HG02759 (cell line): ENCODE results near the gene SLC6A14.

ENCODE experiments used
- ATAC-seq: cut with Tn5 transposase; IDR thresholded peaks from one replicate; pipeline ENCODE4 v1.9.1; 2021; ENCODE audit warnings: mild to moderate bottlenecking, moderate library complexity; ENCODE audit not compliant: unreplicated experiment

SLC6A14 gene, protein sequence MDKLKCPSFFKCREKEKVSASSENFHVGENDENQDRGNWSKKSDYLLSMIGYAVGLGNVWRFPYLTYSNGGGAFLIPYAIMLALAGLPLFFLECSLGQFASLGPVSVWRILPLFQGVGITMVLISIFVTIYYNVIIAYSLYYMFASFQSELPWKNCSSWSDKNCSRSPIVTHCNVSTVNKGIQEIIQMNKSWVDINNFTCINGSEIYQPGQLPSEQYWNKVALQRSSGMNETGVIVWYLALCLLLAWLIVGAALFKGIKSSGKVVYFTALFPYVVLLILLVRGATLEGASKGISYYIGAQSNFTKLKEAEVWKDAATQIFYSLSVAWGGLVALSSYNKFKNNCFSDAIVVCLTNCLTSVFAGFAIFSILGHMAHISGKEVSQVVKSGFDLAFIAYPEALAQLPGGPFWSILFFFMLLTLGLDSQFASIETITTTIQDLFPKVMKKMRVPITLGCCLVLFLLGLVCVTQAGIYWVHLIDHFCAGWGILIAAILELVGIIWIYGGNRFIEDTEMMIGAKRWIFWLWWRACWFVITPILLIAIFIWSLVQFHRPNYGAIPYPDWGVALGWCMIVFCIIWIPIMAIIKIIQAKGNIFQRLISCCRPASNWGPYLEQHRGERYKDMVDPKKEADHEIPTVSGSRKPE

DNA sequence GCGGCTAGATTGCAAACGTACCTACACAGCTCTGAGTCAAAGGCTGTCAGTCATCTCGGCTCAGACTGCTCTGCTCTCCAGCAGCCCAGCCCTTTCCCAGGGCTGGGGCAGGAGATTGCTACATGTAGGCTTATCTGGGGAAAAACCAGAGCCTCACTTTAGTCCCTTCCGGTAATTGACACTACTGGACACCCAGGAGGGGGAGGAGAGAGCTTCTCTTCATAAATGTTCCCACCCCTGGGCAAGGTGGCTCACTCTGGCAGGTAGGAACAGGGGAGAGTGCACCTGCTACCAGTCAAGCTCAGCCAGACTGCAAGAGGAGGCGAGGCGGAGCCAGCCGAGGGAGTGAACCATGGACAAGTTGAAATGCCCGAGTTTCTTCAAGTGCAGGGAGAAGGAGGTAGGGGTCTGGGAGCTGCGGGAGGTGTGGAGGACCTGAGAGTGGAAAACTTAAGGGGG, at the start of gene SLC6A14:
SLC6A14 (plus strand) TSS at position 249 of the 459 bp plus-strand sequence; CDS start at position 353, 104 bp downstream.
- no peak for ATAC-seq

DNA sequence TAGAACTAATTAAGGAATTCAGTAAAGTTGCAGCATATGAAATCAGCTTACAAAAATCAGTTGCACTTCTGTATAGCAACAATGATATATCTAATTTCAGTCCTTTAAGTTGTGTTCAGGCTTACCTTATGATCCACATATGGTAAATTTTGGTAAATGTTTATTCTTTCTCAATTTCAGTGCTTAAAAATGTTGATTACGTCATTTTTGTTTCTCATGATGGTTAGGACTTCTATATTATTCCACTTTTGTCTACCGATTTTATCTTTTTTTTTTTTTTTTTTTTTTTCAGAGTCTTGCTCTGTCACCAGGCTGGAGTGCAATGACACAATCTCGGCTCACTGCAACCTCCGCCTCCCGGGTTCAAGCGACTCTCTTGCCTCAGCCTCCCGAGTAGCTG, 40.7 kb upstream of the SLC6A14 start:
- no peak for ATAC-seq

DNA sequence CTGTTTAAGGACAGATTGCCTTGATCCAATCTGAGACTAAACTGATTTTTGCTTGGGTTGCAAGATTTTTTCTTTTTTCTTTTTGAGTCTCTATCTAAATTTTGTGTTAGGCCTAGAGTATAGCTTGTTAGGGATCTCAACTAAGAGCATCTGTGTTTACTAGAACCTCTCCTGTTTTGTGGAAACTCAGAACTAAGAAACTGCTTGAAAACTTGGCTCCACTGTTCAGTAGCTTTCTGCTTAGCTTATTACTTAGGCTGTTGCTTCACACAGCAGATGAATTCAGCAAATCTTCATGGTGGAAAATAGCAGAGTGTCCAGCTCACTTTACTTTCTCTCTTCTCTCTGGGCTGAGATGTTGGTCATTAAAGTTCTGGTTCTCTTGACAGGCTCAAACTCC, 36.7 kb upstream of the SLC6A14 start:
- ATAC-seq = no peak

DNA sequence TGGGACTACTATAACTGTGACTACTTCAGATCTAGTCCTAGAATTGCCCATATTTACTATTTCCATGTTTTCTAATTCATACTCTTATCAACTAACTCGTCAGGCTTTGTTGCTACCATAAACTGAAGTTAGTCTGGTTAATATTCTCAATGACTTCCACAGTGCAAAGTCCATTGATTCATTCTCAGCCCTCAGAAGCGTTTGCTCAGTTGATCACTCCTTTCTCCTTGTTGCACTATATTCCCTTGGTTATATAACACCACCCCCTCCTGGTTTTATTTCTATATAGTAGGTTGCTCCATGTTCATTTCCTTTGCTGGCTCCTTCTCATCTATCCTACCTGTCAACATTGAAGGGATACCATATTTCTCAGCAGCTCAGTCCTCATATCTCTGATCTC, 27.2 kb upstream of the SLC6A14 start:
- no peak for ATAC-seq

DNA sequence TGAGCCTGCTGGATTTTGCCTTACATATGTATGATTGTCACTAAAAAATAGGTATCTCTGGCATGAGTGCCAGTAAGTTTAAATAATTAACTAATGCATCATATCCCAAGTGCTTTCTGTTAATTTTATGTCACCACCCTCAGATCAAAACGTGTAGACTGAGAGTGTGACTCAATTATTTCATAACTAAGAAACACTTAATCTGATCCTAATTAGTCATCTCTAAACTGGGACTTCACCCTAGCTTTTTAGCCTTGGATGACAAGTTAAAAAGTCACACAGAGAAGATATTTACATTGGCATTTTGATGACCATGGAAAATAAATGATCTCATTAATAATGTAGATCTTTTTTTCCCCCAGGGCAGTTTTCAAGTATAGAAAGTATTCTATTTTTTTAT, 23.1 kb upstream of the SLC6A14 start:
- no peak for ATAC-seq

DNA sequence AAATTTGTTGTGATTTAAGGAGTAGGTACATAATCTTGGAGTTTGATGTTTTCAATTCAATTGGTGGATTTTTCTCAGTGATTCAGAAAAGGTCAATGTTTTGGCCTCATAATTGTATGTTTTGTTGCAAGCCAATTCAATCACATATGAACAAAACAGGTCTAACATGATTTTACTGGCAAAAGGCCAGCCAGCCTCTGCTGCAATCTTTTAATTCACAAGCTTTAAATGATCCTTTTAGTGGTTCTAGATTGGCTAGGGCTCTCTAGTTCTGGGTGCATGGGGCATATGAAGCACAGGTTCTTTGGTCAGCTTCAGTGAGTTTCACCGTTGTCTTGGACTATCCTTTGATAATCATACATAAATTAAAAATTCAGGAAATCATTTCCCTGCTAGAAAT, 19.2 kb upstream of the SLC6A14 start:
- ATAC-seq = no peak

DNA sequence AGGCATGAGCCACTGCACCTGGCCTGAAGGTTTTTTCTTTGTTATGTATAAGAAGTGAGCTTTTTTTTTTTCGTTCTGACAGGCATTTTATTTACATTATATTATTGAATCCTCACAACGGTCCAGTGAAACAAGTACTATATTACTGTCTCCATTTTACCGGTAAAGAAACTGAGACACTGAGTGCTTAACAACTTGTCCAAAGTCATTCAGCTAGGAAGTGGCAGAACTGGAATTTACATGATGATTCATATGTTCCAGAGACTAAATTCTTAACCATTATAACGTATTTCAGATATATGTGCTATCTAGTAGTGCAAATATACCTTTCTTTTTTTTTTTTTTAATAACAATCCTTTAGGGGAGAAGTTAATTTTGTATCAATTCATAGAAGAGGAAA, 18.4 kb upstream of the SLC6A14 start:
- ATAC-seq = no peak

DNA sequence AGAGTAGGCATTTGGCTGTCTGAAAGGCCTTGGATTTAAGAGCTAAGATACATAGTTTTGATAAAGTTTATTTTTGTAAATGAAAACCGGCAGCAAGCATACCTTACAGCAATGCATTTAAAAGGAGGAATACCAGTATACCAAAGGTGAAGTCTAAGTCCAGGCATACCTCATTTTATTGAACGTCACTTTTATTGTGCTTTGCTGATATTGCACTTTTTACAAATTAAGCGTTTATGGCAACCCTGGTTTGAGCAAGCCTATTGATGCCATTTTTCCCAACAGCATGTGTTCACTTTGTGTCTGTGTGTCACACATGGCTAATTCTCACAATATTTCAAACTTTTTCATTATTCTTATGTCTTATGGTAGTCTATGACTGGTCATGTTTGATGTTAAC, 8.4 kb upstream of the SLC6A14 start:
- ATAC-seq = no peak

DNA sequence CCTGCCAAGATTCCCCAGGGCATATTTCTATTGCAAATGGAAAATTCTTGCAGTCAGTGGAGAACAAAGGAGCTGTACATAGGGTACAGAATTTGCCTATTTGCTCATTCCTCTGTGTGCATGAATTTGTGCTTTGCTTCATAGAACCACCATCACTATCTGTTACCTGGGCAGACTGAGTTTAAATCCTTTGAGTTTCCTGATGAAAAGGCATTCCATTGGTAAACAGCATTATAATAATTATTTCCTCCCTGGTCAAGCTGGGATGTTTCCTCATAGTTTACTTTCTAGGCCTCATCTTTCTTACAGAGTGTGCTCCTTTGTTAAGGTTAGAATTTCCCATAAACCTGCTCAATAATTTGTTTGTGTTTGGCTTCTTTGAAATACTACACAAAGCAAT, 809 bp upstream of the SLC6A14 start:
- ATAC-seq = no peak

DNA sequence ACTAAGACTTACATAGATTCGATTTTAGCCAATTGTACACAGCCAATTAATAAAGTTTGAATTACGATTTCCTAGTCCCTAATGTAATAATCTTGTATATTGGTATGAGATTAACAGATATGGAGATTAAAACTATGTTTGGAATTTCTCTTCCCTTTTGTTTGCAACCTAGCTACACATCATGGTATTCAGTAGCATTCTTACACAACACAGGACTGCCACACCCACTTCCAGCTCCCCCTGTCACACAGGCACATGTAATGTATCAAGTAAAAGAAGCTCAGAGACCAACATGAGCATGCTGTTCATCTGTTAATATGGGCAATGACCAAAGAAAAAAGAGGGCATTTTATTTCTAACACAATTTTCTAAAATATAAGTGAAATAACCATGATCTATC, 12.8 kb downstream of the SLC6A14 start:
- ATAC-seq = no peak

DNA sequence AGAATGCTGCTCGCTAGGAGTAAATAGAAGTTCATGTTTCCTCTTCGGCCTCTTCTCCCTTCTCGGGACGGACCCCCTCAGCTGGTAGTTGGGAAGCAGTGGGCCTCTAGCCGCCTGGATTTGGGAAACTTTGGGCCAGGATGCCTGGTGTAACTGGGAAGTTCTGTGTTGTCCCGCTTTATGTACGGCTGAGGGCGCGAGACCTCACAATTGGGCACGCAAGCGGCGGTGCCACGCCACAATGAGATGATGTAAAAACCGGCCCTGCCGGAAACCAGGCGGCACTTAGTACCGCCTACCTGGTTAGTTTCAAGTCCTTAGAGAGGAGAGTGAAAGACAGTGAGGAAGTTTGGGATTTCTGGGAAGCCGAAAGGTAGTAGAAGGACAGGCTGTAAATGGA, 26.4 kb downstream of the SLC6A14 start, which contains the start of gene CT83:
CT83 (minus strand) TSS at position 155 of the 400 bp plus-strand sequence; CDS start at position 35, 120 bp downstream.
- peak; percentile 96 for ATAC-seq

DNA sequence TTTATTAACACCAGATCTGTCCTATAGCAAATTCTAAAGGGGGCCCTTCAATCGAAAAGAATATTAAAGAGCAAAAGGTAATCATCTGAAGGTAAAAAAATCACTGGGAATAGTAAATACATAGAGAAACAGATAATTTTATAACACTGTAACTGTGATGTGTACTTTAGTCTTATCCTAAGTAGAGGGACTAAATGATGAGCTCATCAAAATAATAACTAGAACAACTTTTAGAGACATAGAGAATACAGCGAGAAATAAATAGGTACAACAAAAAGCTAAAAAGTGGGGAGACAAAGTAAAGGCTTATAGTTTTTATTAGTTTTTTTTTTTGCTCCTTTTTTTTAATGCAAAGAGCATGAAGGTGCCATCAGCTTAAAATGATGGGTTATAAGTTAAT, 43.7 kb downstream of the SLC6A14 start:
- no peak for ATAC-seq

DNA sequence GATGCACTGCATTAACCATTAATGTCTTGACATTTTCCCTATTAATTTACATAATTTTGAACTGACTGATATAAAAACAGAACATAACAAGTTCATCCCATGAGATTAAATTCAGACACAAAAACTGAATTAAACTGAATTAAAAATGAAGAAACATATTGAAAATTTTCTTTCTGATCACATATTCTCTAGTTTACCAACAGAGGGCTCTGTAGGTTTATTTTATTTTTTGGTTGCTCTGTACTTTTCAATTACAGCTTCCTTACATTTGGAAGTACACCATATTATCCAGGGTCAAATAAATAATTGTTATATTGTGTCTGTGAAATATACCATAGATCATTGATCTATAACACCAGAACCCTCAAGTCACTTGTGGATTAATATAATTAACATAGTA, 53.7 kb downstream of the SLC6A14 start:
- ATAC-seq = no peak

DNA sequence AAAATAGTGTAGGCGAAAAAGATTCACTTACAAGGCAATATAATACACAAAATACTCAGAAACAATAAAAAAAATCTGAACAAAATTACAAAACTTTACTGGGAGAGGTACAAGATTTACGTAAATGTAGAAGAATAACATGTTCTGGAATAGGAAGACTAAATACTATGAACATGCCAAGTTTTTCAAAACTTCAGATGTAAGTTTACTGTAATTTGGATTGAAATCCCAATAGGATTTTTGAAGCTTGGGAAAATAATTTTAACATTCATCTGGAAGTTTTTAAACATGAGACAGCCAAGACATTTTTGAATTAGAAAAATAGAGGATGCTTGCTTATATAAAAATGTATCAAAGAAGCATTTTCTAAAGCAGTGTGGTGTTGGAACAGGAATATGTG, 56.9 kb downstream of the SLC6A14 start:
- ATAC-seq = no peak

DNA sequence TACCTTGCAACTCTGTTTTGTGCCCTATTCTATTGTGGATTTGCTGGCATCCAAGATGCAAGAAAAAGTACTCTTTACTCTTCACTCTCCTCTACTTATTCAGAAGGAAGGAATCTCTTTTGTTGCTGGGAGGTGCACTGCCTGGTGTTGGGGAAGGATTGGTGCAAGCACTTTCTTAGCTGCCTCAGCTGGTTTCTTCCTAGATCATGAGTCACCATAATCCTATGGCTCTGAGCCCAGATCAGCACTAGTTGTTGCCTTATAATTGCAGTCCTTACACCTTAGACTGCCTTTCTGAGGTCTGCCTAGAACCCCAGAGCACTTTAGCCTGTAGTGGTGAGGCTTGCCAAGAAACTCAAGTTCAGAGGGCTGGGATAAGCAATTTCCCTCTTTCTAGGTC, 63.4 kb downstream of the SLC6A14 start:
- ATAC-seq = no peak
